ENCODE measurements around the gene HIRA.
"Not testable (repeated sequence)": the region's sequence is repeated elsewhere in the genome, so short reads cannot be mapped to it uniquely, and the experiment has no call there.

Gene HIRA

GRCh38 chr22:19306535-19306934 lies 125.0 kb downstream of the HIRA start:
- DNase-seq, result not testable (repeated sequence)

- DNase-seq, result no peak
Observed at GRCh38 chr22:19304547-19304946, 127.0 kb downstream of the HIRA start.

GRCh38 chr22:19303785-19304184 lies 127.7 kb downstream of the HIRA start:
- DNase-seq, result no peak

GRCh38 chr22:19295733-19296132 lies 135.8 kb downstream of the HIRA start:
- no peak for DNase-seq

- DNase-seq, result peak; percentile 2
Observed at GRCh38 chr22:19292458-19293230, 138.9 kb downstream of the HIRA start.

DNA sequence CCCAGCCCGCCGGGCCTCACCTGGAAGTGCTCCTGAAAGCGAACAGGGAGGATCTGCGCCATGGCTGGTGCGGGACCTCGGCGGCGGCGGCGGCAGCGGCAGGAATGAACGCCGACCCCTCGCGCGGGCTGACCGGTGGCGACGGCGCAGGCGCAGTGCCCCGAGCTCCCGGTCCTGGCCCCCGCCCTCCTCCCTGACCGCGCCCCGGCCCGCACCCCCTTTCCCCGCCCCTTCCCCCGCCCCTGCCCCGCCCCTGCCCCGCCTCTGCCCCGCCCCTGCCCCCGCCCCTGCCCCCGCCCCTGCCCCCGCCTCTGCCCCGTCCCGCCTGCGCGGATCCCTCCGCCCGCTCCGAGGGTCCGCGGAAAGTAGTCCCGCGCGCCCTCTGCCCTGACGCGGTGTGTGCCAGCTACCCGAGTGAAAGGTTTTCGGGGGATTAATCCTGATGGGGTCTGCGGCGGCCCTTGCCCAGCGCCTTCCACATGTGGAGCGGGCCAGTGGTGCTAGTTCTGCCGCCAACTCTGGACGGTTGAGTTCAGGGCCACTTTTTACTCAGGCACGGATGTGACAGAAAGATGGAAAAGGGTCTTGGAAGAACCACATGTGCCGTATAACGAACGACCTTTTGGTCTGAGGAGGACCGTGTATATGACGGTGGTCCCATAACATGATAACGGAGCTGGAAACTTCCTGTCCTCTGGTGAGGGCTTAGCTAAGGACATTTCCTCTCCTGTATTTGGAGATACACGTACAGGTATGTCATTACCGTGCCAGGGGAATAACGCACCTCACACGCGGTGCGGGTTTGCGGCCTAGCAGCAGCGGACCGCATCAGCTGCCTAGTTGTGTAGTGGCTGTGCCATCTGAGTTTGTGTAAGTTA lies 139.7 kb downstream of the HIRA start, which contains the start of gene CLTCL1:
Gene CLTCL1, minus strand, starts transcription at position 140 of the 878 bp plus-strand sequence. Its CDS starts 78 bp downstream, at position 62.
- no peak for DNase-seq

GRCh38 chr22:19291218-19291579 lies 140.3 kb downstream of the HIRA start:
- no peak for DNase-seq

GRCh38 chr22:19290400-19291217 lies 140.9 kb downstream of the HIRA start:
- DNase-seq, result no peak

DNA sequence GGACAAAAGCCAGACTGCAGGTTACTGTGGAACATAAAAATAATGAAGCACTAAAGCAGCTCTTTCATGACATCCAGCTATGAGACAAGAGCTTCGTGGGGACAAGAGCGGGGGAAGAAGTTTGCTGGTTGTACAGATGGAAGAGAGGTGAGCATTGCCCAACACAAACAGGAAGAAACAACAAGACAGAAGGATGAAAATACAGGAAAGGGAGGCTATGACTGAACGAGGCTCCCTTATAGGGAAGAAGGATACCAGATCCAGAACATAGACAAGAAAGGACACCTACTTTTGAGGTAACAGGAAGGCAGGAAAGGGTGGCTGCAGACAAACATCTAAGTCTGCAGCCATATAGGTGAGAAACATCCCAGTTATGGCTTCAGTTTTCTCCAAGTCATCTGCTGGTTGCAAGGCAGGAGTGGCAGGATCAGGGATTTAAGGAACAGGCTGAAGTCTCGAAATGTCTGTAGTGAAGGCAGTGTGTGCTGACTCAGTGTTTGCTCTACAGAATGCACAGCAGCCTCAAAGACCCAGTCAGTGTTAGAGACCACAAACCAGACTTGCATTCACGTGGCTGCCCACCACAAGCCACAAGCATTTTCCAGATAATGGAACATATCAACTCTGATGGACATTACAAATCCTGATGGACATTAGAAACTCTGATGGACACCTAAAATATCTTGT lies 141.9 kb downstream of the HIRA start:
- no peak for DNase-seq

- no peak for DNase-seq
Observed at GRCh38 chr22:19287889-19288288, 143.6 kb downstream of the HIRA start.

- peak; percentile 93 for DNase-seq
Observed at GRCh38 chr22:19287076-19287707, 144.3 kb downstream of the HIRA start.

- no peak for DNase-seq
Observed at GRCh38 chr22:19285831-19286230, 145.7 kb downstream of the HIRA start.
